HepG2 (cell line): ENCODE results near the gene ZDHHC19. TPM values are rescaled to one million over a fixed set of nuclear protein-coding genes. Genes with fewer than 3 reads are reported as not detected.

ENCODE experiments used
- BRCA1 ChIP-seq: sonication (generic); formaldehyde crosslinking; IDR thresholded peaks from 2 replicates; pipeline ENCODE4 v1.4.0; 2020; ENCODE audit warnings: missing genetic modification reagents
- CCDC6 ChIP-seq: sonication (generic); formaldehyde crosslinking; IDR thresholded peaks from 2 replicates; pipeline ENCODE4 v1.8.1; 2022; ENCODE audit warnings: mild to moderate bottlenecking, missing genetic modification reagents, moderate library complexity
- ELF4 ChIP-seq: sonication (generic); formaldehyde crosslinking; IDR thresholded peaks from 2 replicates; pipeline ENCODE4 v1.5.0; 2020; ENCODE audit warnings: missing genetic modification reagents, mild to moderate bottlenecking, moderate library complexity, borderline replicate concordance
- GATA4 ChIP-seq: sonication (generic); IDR thresholded peaks from 2 replicates; pipeline ENCODE4 v1.6.1; 2016; ENCODE audit warnings: antibody characterized with exemption, low read depth, borderline replicate concordance
- RXRB ChIP-seq: IDR thresholded peaks from 2 replicates; pipeline ENCODE4 v1.6.1; 2016; ENCODE audit warnings: borderline replicate concordance, missing genetic modification reagents, missing compliant biosample characterization
- YEATS2 ChIP-seq: sonication (generic); formaldehyde crosslinking; IDR thresholded peaks from 2 replicates; pipeline ENCODE4 v1.4.0; 2020; ENCODE audit warnings: missing genetic modification reagents, borderline replicate concordance
- ZFP36L2 ChIP-seq: sonication (generic); formaldehyde crosslinking; IDR thresholded peaks from 2 replicates; pipeline ENCODE4 v1.4.0; 2020; ENCODE audit warnings: missing genetic modification reagents
- ZKSCAN5 ChIP-seq: sonication (generic); formaldehyde crosslinking; IDR thresholded peaks from 2 replicates; pipeline ENCODE4 v1.5.1; 2020; ENCODE audit warnings: mild to moderate bottlenecking, missing genetic modification reagents
- ZNF354B ChIP-seq: sonication (generic); formaldehyde crosslinking; IDR thresholded peaks from 2 replicates; pipeline ENCODE4 v1.8.0; 2022; ENCODE audit warnings: mild to moderate bottlenecking, missing genetic modification reagents
- ZNF496 ChIP-seq: sonication (generic); formaldehyde crosslinking; IDR thresholded peaks from 2 replicates; pipeline ENCODE4 v1.8.1; 2023; ENCODE audit warnings: mild to moderate bottlenecking, moderate library complexity, missing genetic modification reagents; ENCODE audit not compliant: insufficient replicate concordance
- ZNF777 ChIP-seq: sonication (generic); formaldehyde crosslinking; IDR thresholded peaks from 2 replicates; pipeline ENCODE4 v1.4.0; 2020; ENCODE audit warnings: missing genetic modification reagents
- polyA plus RNA-seq, 8 experiments: library from polyadenylated mRNA; depleted of rRNA in 3 of 8; stranded (reverse) in 7 of 8; unstranded in 1 of 8; fragments of >200 nt; fragmentation: Illumina TruSeq in 4 of 8; extraction: Trizol in 4 of 8; gene quantifications; 2 replicates each; pipeline versions ENCODE4 v1.2.1 to v1.2.3, GENCODE V29; 2011 to 2016; ENCODE audit warnings: low read depth in 4 of 8, missing spikeins in 1 of 8, mixed read lengths in 1 of 8; ENCODE audit not compliant: insufficient read depth in 1 of 8
- total RNA-seq, 5 experiments: library from RNA; depleted of rRNA; stranded (reverse); fragments of >200 nt; fragmentation: Illumina TruSeq; extraction: Trizol; gene quantifications; 2 replicates each; pipeline ENCODE4 v1.2.3, GENCODE V29; 2016; ENCODE audit warnings: low read depth in 1 of 5
- TF ChIP-seq, protein P1 (sequence below): sonication (generic); formaldehyde crosslinking; IDR thresholded peaks from 2 replicates; pipeline ENCODE4 v1.5.0; 2020; ENCODE audit warnings: missing genetic modification reagents
- TF ChIP-seq, protein P2 (sequence below): sonication (generic); formaldehyde crosslinking; IDR thresholded peaks from 2 replicates; pipeline ENCODE4 v1.4.0; 2020; ENCODE audit warnings: missing genetic modification reagents
- TF ChIP-seq, protein P3 (sequence below): sonication (generic); formaldehyde crosslinking; conservative IDR thresholded peaks from 2 replicates; pipeline ENCODE4 v1.8.0; 2022; ENCODE audit warnings: missing genetic modification reagents
- TF ChIP-seq, protein P4 (sequence below): IDR thresholded peaks from 2 replicates; pipeline ENCODE4 v1.6.1; 2016; ENCODE audit warnings: low read depth, missing genetic modification reagents, missing compliant biosample characterization

Gene ZDHHC19
- total and polyA plus RNA-seq, 2 of the 13 experiments (the other 11 are each of a cell fraction or from before 2014, with no cell fraction given) = 0.22 to 0.53 TPM

DNA sequence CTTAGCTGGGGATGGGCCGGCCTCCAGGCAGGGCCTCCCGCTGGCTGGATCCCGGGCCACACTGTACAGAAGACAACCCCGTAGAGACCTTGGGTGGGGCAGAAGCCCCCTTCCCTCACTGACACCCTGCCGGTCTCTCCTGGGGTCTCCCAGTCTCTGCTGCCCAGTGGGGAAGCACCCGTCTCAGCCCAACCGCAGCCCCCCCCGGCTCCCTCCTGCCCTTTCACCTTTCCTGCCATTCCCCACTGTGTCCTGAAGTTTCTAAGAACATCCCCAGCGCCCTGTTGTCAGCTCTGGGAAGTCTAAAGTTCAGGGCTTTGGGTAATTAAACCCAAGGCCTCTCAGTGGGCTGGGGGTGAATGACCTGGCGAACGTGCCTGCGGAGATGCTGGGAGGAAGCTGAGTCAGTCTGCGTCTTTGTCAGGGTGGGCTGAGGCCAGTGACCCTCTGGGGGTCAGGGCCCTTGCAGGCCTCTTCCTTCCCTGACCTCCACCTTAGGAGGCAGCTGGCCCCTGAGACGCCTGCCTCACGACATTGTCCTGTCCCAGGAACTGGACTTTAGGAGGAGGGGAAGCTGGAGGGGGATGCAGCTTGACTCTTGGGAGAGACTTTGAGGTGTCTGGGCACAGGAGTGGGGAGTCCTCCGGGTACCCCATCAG lies 3.7 kb upstream of the ZDHHC19 start (continued):
- TF ChIP-seq, protein P1, sequence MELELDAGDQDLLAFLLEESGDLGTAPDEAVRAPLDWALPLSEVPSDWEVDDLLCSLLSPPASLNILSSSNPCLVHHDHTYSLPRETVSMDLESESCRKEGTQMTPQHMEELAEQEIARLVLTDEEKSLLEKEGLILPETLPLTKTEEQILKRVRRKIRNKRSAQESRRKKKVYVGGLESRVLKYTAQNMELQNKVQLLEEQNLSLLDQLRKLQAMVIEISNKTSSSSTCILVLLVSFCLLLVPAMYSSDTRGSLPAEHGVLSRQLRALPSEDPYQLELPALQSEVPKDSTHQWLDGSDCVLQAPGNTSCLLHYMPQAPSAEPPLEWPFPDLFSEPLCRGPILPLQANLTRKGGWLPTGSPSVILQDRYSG (CRISPR knock-in tag) = no peak
- TF ChIP-seq RXRB (CRISPR knock-in tag) (peak; percentile 100), ELF4 (CRISPR knock-in tag) (no peak; the same call in 1 of the 2 replicates), YEATS2 (CRISPR knock-in tag) (peak; percentile 49; the same call in 1 of the 2 replicates), BRCA1 (CRISPR knock-in tag) (0 out of 2 replicates have a peak, but pooled peaks have one; percentile 59), GATA4 (peak; percentile 54; the same call in 1 of the 2 replicates), ZNF777 (CRISPR knock-in tag) (no peak), ZNF354B (CRISPR knock-in tag) (no peak), CCDC6 (CRISPR knock-in tag) (no peak), ZKSCAN5 (CRISPR knock-in tag) (no peak), ZNF496 (CRISPR knock-in tag) (no peak), ZFP36L2 (CRISPR knock-in tag) (no peak)
- TF ChIP-seq, protein P2, sequence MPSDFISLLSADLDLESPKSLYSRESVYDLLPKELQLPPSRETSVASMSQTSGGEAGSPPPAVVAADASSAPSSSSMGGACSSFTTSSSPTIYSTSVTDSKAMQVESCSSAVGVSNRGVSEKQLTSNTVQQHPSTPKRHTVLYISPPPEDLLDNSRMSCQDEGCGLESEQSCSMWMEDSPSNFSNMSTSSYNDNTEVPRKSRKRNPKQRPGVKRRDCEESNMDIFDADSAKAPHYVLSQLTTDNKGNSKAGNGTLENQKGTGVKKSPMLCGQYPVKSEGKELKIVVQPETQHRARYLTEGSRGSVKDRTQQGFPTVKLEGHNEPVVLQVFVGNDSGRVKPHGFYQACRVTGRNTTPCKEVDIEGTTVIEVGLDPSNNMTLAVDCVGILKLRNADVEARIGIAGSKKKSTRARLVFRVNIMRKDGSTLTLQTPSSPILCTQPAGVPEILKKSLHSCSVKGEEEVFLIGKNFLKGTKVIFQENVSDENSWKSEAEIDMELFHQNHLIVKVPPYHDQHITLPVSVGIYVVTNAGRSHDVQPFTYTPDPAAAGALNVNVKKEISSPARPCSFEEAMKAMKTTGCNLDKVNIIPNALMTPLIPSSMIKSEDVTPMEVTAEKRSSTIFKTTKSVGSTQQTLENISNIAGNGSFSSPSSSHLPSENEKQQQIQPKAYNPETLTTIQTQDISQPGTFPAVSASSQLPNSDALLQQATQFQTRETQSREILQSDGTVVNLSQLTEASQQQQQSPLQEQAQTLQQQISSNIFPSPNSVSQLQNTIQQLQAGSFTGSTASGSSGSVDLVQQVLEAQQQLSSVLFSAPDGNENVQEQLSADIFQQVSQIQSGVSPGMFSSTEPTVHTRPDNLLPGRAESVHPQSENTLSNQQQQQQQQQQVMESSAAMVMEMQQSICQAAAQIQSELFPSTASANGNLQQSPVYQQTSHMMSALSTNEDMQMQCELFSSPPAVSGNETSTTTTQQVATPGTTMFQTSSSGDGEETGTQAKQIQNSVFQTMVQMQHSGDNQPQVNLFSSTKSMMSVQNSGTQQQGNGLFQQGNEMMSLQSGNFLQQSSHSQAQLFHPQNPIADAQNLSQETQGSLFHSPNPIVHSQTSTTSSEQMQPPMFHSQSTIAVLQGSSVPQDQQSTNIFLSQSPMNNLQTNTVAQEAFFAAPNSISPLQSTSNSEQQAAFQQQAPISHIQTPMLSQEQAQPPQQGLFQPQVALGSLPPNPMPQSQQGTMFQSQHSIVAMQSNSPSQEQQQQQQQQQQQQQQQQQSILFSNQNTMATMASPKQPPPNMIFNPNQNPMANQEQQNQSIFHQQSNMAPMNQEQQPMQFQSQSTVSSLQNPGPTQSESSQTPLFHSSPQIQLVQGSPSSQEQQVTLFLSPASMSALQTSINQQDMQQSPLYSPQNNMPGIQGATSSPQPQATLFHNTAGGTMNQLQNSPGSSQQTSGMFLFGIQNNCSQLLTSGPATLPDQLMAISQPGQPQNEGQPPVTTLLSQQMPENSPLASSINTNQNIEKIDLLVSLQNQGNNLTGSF = no peak
- TF ChIP-seq, protein P3, sequence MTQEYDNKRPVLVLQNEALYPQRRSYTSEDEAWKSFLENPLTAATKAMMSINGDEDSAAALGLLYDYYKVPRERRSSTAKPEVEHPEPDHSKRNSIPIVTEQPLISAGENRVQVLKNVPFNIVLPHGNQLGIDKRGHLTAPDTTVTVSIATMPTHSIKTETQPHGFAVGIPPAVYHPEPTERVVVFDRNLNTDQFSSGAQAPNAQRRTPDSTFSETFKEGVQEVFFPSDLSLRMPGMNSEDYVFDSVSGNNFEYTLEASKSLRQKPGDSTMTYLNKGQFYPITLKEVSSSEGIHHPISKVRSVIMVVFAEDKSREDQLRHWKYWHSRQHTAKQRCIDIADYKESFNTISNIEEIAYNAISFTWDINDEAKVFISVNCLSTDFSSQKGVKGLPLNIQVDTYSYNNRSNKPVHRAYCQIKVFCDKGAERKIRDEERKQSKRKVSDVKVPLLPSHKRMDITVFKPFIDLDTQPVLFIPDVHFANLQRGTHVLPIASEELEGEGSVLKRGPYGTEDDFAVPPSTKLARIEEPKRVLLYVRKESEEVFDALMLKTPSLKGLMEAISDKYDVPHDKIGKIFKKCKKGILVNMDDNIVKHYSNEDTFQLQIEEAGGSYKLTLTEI = no peak
- TF ChIP-seq, protein P4, sequence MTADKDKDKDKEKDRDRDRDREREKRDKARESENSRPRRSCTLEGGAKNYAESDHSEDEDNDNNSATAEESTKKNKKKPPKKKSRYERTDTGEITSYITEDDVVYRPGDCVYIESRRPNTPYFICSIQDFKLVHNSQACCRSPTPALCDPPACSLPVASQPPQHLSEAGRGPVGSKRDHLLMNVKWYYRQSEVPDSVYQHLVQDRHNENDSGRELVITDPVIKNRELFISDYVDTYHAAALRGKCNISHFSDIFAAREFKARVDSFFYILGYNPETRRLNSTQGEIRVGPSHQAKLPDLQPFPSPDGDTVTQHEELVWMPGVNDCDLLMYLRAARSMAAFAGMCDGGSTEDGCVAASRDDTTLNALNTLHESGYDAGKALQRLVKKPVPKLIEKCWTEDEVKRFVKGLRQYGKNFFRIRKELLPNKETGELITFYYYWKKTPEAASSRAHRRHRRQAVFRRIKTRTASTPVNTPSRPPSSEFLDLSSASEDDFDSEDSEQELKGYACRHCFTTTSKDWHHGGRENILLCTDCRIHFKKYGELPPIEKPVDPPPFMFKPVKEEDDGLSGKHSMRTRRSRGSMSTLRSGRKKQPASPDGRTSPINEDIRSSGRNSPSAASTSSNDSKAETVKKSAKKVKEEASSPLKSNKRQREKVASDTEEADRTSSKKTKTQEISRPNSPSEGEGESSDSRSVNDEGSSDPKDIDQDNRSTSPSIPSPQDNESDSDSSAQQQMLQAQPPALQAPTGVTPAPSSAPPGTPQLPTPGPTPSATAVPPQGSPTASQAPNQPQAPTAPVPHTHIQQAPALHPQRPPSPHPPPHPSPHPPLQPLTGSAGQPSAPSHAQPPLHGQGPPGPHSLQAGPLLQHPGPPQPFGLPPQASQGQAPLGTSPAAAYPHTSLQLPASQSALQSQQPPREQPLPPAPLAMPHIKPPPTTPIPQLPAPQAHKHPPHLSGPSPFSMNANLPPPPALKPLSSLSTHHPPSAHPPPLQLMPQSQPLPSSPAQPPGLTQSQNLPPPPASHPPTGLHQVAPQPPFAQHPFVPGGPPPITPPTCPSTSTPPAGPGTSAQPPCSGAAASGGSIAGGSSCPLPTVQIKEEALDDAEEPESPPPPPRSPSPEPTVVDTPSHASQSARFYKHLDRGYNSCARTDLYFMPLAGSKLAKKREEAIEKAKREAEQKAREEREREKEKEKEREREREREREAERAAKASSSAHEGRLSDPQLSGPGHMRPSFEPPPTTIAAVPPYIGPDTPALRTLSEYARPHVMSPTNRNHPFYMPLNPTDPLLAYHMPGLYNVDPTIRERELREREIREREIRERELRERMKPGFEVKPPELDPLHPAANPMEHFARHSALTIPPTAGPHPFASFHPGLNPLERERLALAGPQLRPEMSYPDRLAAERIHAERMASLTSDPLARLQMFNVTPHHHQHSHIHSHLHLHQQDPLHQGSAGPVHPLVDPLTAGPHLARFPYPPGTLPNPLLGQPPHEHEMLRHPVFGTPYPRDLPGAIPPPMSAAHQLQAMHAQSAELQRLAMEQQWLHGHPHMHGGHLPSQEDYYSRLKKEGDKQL (CRISPR knock-in tag) = no peak
